Osteoblast (primary cell): Measurements from ENCODE around the gene CCDC102B. TPM values are rescaled to one million over a fixed set of nuclear protein-coding genes. Genes with fewer than 3 reads are reported as not detected.
A peak's percentile ranks its signal among the peaks of the same experiment; 100 is the strongest.

Experiments
- DNase-seq: peaks from one replicate; pipeline ENCODE4 v3.0.0; 2011; ENCODE audit warnings: low spot score, mixed read lengths; ENCODE audit not compliant: insufficient read length; ENCODE audit errors: missing footprints
- H2AFZ ChIP-seq: 2 replicates; pipeline ENCODE4 v1.6.0; 2011; ENCODE audit warnings: mild to moderate bottlenecking, low read length
- H3K27ac ChIP-seq: 2 replicates; pipeline ENCODE4 v1.5.1; 2011; ENCODE audit warnings: mild to moderate bottlenecking, low read depth, low read length, moderate library complexity
- H3K27me3 ChIP-seq: 2 replicates; pipeline ENCODE4 v1.6.0; 2012; ENCODE audit warnings: mild to moderate bottlenecking, control low read depth, inconsistent platforms, low read length, moderate library complexity; ENCODE audit not compliant: insufficient read depth
- H3K36me3 ChIP-seq: 2 replicates; pipeline ENCODE4 v1.5.1; 2011; ENCODE audit warnings: mild to moderate bottlenecking, low read length, control low read depth, moderate library complexity; ENCODE audit not compliant: insufficient read depth
- H3K4me1 ChIP-seq: 2 replicates; pipeline ENCODE4 v1.5.1; 2011; ENCODE audit warnings: mild to moderate bottlenecking, low read length, control low read depth, moderate library complexity; ENCODE audit not compliant: insufficient read depth
- H3K4me2 ChIP-seq: 2 replicates; pipeline ENCODE4 v1.6.0; 2011; ENCODE audit warnings: mild to moderate bottlenecking, low read length; ENCODE audit not compliant: insufficient read depth
- H3K4me3 ChIP-seq: fragments of 200-600 bp; sonication (generic); 3 replicates; pipeline ENCODE4 v1.5.1; 2012; ENCODE audit warnings: mild to moderate bottlenecking, low read length, inconsistent platforms; ENCODE audit not compliant: insufficient read depth
- H3K79me2 ChIP-seq: 2 replicates; pipeline ENCODE4 v1.6.0; 2012; ENCODE audit warnings: mild to moderate bottlenecking, low read length, control low read depth, inconsistent platforms; ENCODE audit not compliant: insufficient read depth
- H3K9me3 ChIP-seq: 2 replicates; pipeline ENCODE4 v1.5.1; 2011; ENCODE audit warnings: low read depth, low read length, control low read depth
- H4K20me1 ChIP-seq: 2 replicates; pipeline ENCODE4 v1.6.0; 2012; ENCODE audit warnings: mild to moderate bottlenecking, low read length, control low read depth; ENCODE audit not compliant: insufficient read depth
- CTCF ChIP-seq: IDR thresholded peaks from 2 replicates; pipeline ENCODE4 v1.5.1; 2011; ENCODE audit warnings: mild to moderate bottlenecking, low read depth, low read length, moderate library complexity; ENCODE audit errors: extremely low read depth
- total RNA-seq: library from RNA; depleted of rRNA; stranded (reverse); fragments of >200 nt; gene quantifications from 2 replicates; pipeline ENCODE4 v1.2.3, GENCODE V29; 2012

Gene CCDC102B
- total RNA-seq, 1 donor = 9.4 TPM

GRCh38 chr18:68841301-68841700 is 43.4 kb downstream of the CCDC102B start:
- Histone ChIP-seq H3K79me2 (no peaks in the 10 kb centered on the region), H3K36me3 (no peaks in the 10 kb centered on the region), H3K4me1 (peaks cover 17% of the 10 kb centered on the region), H3K4me2 (peak overlapping the region; percentile 38), H2AFZ (peak overlapping the region; percentile 25), H3K4me3 (no peak overlapping the region), H4K20me1 (no peaks in the 10 kb centered on the region), H3K27me3 (no peaks in the 10 kb centered on the region), H3K9me3 (no peaks in the 10 kb centered on the region), H3K27ac (peak overlapping the region; percentile 78)
- no peak for DNase-seq
- TF ChIP-seq CTCF = no peak

- Histone ChIP-seq H3K27me3 (no peaks in the 10 kb centered on the region), H3K4me3 (no peak overlapping the region), H4K20me1 (no peaks in the 10 kb centered on the region), H3K79me2 (no peaks in the 10 kb centered on the region), H3K4me1 (peaks cover 17% of the 10 kb centered on the region), H2AFZ (no peak overlapping the region), H3K36me3 (no peaks in the 10 kb centered on the region), H3K9me3 (no peaks in the 10 kb centered on the region), H3K27ac (no peak overlapping the region), H3K4me2 (no peak overlapping the region)
- TF ChIP-seq CTCF = no peak
- no peak for DNase-seq
These were observed 45.1 kb downstream of the CCDC102B start for GRCh38 chr18:68842951-68843350.

- no peak overlapping the region for H2AFZ ChIP-seq
- H3K36me3 ChIP-seq = no peaks in the 10 kb centered on the region
- H3K27ac ChIP-seq = no peak overlapping the region
- peaks cover 17% of the 10 kb centered on the region for H3K4me1 ChIP-seq
- no peaks in the 10 kb centered on the region for H4K20me1 ChIP-seq
- no peak overlapping the region for H3K4me3 ChIP-seq
- no peaks in the 10 kb centered on the region for H3K9me3 ChIP-seq
- H3K79me2 ChIP-seq = no peaks in the 10 kb centered on the region
- DNase-seq = no peak
- H3K27me3 ChIP-seq = no peaks in the 10 kb centered on the region
- no peak overlapping the region for H3K4me2 ChIP-seq
- peak; percentile 35 for TF ChIP-seq CTCF
These were observed 45.7 kb downstream of the CCDC102B start for GRCh38 chr18:68843473-68844089.

GRCh38 chr18:68847219-68847837 is 49.4 kb downstream of the CCDC102B start:
- Histone ChIP-seq H4K20me1 (no peaks in the 10 kb centered on the region), H3K4me2 (no peak overlapping the region), H3K9me3 (no peaks in the 10 kb centered on the region), H3K79me2 (no peaks in the 10 kb centered on the region), H2AFZ (no peak overlapping the region), H3K4me3 (no peak overlapping the region), H3K4me1 (no peaks in the 10 kb centered on the region), H3K27me3 (no peaks in the 10 kb centered on the region), H3K36me3 (no peaks in the 10 kb centered on the region), H3K27ac (no peak overlapping the region)
- DNase-seq = no peak
- peak; percentile 82 for TF ChIP-seq CTCF
